ENCODE data around the gene PPM1K. TPM values are rescaled to one million over a fixed set of nuclear protein-coding genes. Genes with fewer than 3 reads are reported as not detected.

PPM1K gene
- total RNA-seq, 1 experiment from 2014 or later = 10.4 TPM

DNA sequence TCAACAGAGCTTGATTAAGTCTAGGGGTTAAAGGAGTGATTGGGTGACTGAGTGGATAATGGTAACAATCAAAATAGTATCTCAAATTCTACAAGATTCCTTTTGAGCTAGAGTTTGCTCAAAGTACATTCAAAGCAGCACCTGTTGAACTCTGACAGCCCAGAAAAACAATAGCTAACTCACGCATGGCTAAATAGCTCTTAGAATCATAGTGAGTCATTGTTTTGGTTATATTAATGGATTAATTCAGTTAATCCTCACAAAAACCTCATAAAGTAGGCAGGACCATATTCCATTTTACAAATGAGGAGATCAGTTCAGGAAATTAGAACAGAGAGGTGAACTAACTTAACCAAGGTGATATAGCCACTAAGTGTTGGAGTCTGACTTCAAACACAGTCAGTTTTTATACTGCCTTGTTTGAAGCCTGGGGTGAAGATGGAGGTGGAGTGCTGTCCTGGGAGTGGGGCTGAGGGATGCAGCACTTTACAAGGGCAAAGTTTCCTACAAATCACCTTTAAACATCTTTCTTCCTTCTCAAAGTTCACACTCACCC lies 35.9 kb upstream of the PPM1K start:
- Histone ChIP-seq H3K23ac (ENCODE audit: insufficient read length, low read depth, low read length) (no peak overlapping the region), H3K79me2 (ENCODE audit: insufficient read depth, low read length) (no peaks in the 10 kb centered on the region), H4K20me1 (ENCODE audit: control insufficient read depth, insufficient read depth, insufficient read length) (no peaks in the 10 kb centered on the region), H3K4me1 (ENCODE audit: insufficient read depth, low read length) (no peaks in the 10 kb centered on the region; the same call in 1 of the 2 replicates), H3K79me1 (ENCODE audit: insufficient read depth, low read depth, low read length, poor library complexity, severe bottlenecking) (no peaks in the 10 kb centered on the region), H2BK12ac (ENCODE audit: insufficient read length, low read depth, low read length) (no peak overlapping the region), H3K9me3 (ENCODE audit: control insufficient read depth, low read depth, low read length) (no peaks in the 10 kb centered on the region), H3K4ac (ENCODE audit: low read depth, low read length) (no peak overlapping the region), H3K23me2 (ENCODE audit: insufficient read length, low read depth, low read length, poor library complexity, severe bottlenecking) (no peaks in the 10 kb centered on the region), H4K5ac (ENCODE audit: insufficient read length, low read depth, low read length) (no peak overlapping the region), H2BK5ac (ENCODE audit: insufficient read length, low read length) (no peak overlapping the region), H2AK5ac (ENCODE audit: insufficient read length, low read length) (no peak overlapping the region), H2BK20ac (ENCODE audit: low read depth, low read length, poor library complexity, severe bottlenecking) (no peak overlapping the region), H4K8ac (replicated peaks; ENCODE audit: insufficient read length, low read depth, low read length) (no peak overlapping the region), H3K27ac (ENCODE audit: insufficient read length, low read depth, low read length) (no peak overlapping the region), H2BK15ac (ENCODE audit: low read depth, low read length) (no peak overlapping the region), H3K27me3 (ENCODE audit: insufficient read depth, low read length) (no peaks in the 10 kb centered on the region), H2AFZ (ENCODE audit: low read length) (no peak overlapping the region), H3K18ac (ENCODE audit: insufficient read length, low read depth, low read length) (peak overlapping the region; percentile 46), H3K14ac (ENCODE audit: insufficient read depth, low read length) (0 out of 2 replicates have a peak overlapping the region, but pooled peaks have one; percentile 2), H3T11ph (ENCODE audit: low read length) (no peak overlapping the region), H3K9ac (ENCODE audit: extremely low read depth, insufficient read length, low read length) (no peak overlapping the region), H3K56ac (ENCODE audit: insufficient read length, low read depth, low read length) (no peak overlapping the region), H3K4me2 (ENCODE audit: insufficient read depth, insufficient read length, low read length) (no peak overlapping the region), H2BK120ac (ENCODE audit: low read depth, low read length, poor library complexity, severe bottlenecking) (no peak overlapping the region), H4K91ac (ENCODE audit: insufficient read length, low read depth, low read length) (no peak overlapping the region)
- H3K9me3 Mint-ChIP-seq = peaks cover 9 to 17% of the 10 kb centered on the region in 2 experiments; a peak in 4 of 5 replicates
- peak overlapping the region; percentile 46 to 93 (median 59) for H3K27ac Mint-ChIP-seq
- H3K4me3 Mint-ChIP-seq = no peak overlapping the region
- DNase-seq = no peak
- H3K27me3 Mint-ChIP-seq (ENCODE audit: low read depth) = no peaks in the 10 kb centered on the region
- peaks cover 32 to 33% of the 10 kb centered on the region in 2 experiments for H3K4me1 Mint-ChIP-seq
- peaks cover 0 to 21% (median 1%) of the 10 kb centered on the region in 3 experiments; a peak in 4 of 7 replicates for H3K36me3 Mint-ChIP-seq (ENCODE audit: insufficient read depth in 1 of 3, low read depth in 3 of 3)
- no CpG with 5 or more reads among the region's 1 CpG for whole genome bisulfite sequencing (ENCODE audit: extremely low coverage, insufficient read length, low lambda C conversion rate)
- TF ChIP-seq, protein P1, sequence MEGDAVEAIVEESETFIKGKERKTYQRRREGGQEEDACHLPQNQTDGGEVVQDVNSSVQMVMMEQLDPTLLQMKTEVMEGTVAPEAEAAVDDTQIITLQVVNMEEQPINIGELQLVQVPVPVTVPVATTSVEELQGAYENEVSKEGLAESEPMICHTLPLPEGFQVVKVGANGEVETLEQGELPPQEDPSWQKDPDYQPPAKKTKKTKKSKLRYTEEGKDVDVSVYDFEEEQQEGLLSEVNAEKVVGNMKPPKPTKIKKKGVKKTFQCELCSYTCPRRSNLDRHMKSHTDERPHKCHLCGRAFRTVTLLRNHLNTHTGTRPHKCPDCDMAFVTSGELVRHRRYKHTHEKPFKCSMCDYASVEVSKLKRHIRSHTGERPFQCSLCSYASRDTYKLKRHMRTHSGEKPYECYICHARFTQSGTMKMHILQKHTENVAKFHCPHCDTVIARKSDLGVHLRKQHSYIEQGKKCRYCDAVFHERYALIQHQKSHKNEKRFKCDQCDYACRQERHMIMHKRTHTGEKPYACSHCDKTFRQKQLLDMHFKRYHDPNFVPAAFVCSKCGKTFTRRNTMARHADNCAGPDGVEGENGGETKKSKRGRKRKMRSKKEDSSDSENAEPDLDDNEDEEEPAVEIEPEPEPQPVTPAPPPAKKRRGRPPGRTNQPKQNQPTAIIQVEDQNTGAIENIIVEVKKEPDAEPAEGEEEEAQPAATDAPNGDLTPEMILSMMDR (conservative IDR thresholded peaks at IDR 0.05) = no peak

Measured in H9 (cell line).